Tibial nerve (tissue), 4 donors: ENCODE data around the gene TMEM225B.

Source experiments
- CTCF ChIP-seq, 5 experiments: fragments of 200-600 bp in 3 of 5; fragments of 450-650 bp in 2 of 5; sonication (generic) in 3 of 5; IDR thresholded peaks; one replicate each; pipeline ENCODE4 v1.5.1; 2016 to 2019; ENCODE audit warnings: antibody characterized with exemption in 5 of 5, mild to moderate bottlenecking in 3 of 5, moderate library complexity in 2 of 5
- EP300 ChIP-seq, 2 donors: sonication (generic); formaldehyde crosslinking; IDR thresholded peaks; one replicate each; pipeline ENCODE4 v1.6.1; 2017; ENCODE audit warnings: antibody characterized with exemption in 2 of 2, mild to moderate bottlenecking in 1 of 2
- POLR2A ChIP-seq, 2 donors: fragments of 450-650 bp; IDR thresholded peaks; one replicate each; pipeline ENCODE4 v1.6.1; 2017; ENCODE audit warnings: antibody characterized with exemption in 2 of 2, mild to moderate bottlenecking in 2 of 2, moderate library complexity in 2 of 2

- no peak for TF ChIP-seq POLR2A (IDR thresholded peaks at IDR 0.05)
- TF ChIP-seq CTCF (IDR thresholded peaks at IDR 0.05): no peak
- TF ChIP-seq EP300 (IDR thresholded peaks at IDR 0.05): no peak
These were observed 43.1 kb upstream of the TMEM225B start for GRCh38 chr7:99554939-99555338.
